WTC11 (cell line): Measurements from ENCODE around the gene ESRRA.

ENCODE experiments used
- CTCF ChIP-seq: fragments of 200-600 bp; IDR thresholded peaks from 2 replicates; pipeline ENCODE4 v1.8.0; 2022; ENCODE audit warnings: antibody characterized with exemption
- HMGXB4 ChIP-seq: sonication (generic); formaldehyde crosslinking; IDR thresholded peaks from 2 replicates; pipeline ENCODE4 v1.8.1; 2023; ENCODE audit warnings: mild to moderate bottlenecking, moderate library complexity, missing genetic modification reagents
- IRF2 ChIP-seq: sonication (generic); formaldehyde crosslinking; IDR thresholded peaks from 2 replicates; pipeline ENCODE4 v1.8.0; 2022; ENCODE audit warnings: low read depth, missing genetic modification reagents, borderline replicate concordance
- PRDM15 ChIP-seq: sonication (generic); formaldehyde crosslinking; IDR thresholded peaks from 2 replicates; pipeline ENCODE4 v1.8.0; 2022; ENCODE audit warnings: missing genetic modification reagents
- TEAD4 ChIP-seq: sonication (generic); formaldehyde crosslinking; IDR thresholded peaks from 2 replicates; pipeline ENCODE4 v1.8.0; 2022; ENCODE audit warnings: mild to moderate bottlenecking, missing genetic modification reagents
- USF2 ChIP-seq: sonication (generic); formaldehyde crosslinking; IDR thresholded peaks from 2 replicates; pipeline ENCODE4 v1.8.1; 2023; ENCODE audit warnings: mild to moderate bottlenecking, missing genetic modification reagents, moderate library complexity
- ZNF138 ChIP-seq: sonication (generic); formaldehyde crosslinking; conservative IDR thresholded peaks from 2 replicates; pipeline ENCODE4 v1.8.1; 2022; ENCODE audit warnings: mild to moderate bottlenecking, moderate library complexity, missing genetic modification reagents
- ZNF219 ChIP-seq: sonication (generic); formaldehyde crosslinking; IDR thresholded peaks from 2 replicates; pipeline ENCODE4 v1.8.0; 2023; ENCODE audit warnings: missing genetic modification reagents, mild to moderate bottlenecking, borderline replicate concordance
- TF ChIP-seq, protein P1 (sequence below): fragments of 250-450 bp; sonication (Bioruptor Pico); IDR thresholded peaks from 2 replicates; pipeline ENCODE4 v2.1.2; 2022; ENCODE audit warnings: mild to moderate bottlenecking, moderate library complexity

- TF ChIP-seq USF2 (no peak), TEAD4 (CRISPR knock-in tag) (no peak), CTCF (no peak), ZNF219 (no peak), PRDM15 (CRISPR knock-in tag) (no peak), HMGXB4 (CRISPR knock-in tag) (no peak), ZNF138 (no peak), IRF2 (CRISPR knock-in tag) (no peak)
- TF ChIP-seq, protein P1, sequence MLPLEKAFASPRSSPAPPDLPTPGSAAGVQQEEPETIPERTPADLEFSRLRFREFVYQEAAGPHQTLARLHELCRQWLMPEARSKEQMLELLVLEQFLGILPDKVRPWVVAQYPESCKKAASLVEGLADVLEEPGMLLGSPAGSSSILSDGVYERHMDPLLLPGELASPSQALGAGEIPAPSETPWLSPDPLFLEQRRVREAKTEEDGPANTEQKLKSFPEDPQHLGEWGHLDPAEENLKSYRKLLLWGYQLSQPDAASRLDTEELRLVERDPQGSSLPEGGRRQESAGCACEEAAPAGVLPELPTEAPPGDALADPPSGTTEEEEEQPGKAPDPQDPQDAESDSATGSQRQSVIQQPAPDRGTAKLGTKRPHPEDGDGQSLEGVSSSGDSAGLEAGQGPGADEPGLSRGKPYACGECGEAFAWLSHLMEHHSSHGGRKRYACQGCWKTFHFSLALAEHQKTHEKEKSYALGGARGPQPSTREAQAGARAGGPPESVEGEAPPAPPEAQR (CRISPR knock-in tag): no peak
These were observed 13.7 kb downstream of the ESRRA start for GRCh38 chr11:64318766-64319761.
